Measurements from ENCODE around the gene SORCS2.
A peak's percentile ranks its signal among the peaks of the same experiment; 100 is the strongest.

Gene SORCS2

DNA sequence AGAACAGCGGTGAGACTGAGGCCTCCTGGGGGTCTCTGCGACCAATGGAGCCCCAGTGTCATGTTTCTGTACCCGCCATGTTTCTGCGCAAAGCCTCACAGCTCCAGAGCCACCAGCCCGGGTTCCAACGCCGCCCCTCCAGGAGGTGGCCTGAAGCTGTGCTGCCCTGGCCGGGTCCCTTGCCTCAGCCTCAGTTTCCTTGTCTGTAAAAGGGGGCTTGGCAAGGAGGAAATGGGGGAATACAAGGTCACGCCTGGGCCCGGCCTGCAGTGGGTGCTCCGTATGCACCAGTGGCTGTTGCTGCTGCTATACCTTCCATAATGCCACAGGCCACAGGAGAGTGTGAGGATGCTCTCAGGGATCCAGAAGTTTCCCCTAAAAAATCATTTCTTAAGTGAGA is 517.8 kb downstream of the SORCS2 start:
- no peak for DNase-seq

- DNase-seq, result no peak
Observed at GRCh38 chr4:7710576-7711306, 518.4 kb downstream of the SORCS2 start.

DNA sequence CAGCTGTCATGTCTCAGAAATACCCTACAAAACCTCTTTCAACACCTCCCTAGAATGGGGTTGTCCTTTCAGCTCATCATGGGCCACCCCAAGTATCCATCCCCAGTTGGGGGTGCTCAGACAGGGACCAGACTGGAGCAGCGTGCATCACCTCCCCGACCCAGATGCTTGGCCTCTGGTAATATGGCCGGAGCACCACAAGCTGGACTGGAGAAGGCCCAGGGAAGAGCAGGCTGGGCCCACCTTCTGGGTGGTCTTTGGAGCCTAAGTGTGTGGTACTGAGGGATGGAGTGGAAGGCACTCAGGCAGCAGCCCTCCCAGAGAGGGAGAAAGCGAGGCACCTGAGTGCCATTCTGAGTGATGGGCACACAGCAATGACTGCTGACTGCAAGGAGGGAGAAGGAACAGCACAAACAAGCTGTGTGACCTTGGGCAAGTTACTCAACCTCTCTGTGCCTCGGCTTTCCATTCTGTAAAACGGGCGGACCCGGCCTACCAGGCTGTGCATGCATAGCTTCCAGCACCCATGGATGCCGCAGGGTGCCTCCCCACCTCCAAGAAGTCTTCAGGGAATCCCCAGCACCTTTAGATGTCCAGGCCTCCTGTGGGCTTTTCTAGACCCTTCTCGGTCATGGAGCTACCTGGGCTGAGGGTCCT is 519.1 kb downstream of the SORCS2 start:
- DNase-seq, result no peak

GRCh38 chr4:7712021-7712671 is 519.8 kb downstream of the SORCS2 start:
- DNase-seq, result no peak

- no peak for DNase-seq
Observed at GRCh38 chr4:7713757-7714156, 521.4 kb downstream of the SORCS2 start.

DNA sequence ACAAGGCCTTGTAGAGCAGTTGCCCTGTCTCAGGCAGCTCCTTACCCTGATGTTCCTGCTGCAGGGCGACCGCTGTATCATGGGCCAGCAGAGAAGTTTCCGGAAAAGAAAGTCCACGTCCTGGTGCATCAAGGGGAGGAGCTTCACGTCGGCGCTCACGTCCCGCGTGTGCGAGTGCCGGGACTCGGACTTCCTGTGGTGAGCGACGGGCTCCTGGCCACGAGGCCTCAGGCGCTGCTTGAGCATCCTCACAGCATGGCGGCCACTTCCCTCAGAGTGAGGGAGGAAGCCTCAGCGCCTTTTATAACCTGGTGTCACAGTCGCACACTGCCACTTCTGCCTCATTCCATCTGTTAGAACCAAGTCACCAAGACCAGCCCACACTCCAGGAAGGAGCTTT is 521.8 kb downstream of the SORCS2 start:
- no peak for DNase-seq

GRCh38 chr4:7714738-7715137 is 522.4 kb downstream of the SORCS2 start:
- DNase-seq, result no peak

- no peak for DNase-seq
Observed at GRCh38 chr4:7715271-7716009, 523.1 kb downstream of the SORCS2 start.

DNA sequence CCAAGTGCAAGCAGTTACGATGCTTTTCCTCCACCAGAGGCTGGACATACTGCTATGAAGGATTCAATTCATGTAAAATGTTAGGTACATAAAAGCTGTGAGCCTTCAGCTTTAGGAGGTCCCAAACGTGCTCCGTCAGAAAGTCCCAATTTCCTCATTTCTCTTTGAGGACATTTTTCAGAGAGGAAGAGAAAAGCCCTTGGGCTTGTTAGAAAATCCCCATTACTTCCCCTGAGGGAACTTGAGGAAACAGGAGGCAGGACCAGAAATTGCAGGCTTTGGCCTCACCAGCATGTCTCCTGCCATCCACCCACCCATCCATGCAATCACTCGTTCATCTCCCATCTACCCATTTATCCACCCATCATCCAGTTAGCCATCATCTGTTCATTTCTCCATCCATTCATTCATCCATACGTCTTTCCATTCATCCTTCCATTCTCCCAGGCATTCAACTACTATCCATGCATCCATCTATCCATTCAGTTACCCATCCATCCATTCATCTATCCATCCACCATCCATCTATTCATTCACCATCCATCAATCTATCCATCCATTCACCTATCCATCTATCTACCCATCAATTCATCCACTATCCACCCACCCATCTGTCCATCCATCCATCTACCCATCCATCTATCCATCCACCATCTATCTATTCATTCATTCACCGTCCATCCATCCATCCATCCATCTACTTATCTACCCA is 523.8 kb downstream of the SORCS2 start:
- no peak for DNase-seq

DNA sequence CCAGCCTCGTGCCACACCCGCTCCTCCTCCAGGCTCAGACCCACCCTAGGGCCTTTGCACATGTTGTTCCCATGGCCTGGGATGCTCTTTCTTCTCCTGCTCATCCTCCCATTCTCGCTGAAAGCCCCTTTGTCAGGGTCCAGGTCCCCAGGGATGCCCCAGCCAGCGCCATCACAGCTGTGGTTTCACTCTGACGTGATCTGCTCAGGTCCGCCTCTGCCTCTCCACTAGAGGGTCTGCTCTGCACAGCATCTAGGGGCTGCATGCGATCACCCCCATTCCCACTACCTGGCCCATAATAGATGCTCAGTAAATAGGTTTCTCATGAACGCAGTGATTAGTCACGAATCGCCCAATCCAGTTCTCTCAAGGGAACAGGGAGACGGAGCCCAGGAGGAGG is 524.8 kb downstream of the SORCS2 start:
- no peak for DNase-seq

DNA sequence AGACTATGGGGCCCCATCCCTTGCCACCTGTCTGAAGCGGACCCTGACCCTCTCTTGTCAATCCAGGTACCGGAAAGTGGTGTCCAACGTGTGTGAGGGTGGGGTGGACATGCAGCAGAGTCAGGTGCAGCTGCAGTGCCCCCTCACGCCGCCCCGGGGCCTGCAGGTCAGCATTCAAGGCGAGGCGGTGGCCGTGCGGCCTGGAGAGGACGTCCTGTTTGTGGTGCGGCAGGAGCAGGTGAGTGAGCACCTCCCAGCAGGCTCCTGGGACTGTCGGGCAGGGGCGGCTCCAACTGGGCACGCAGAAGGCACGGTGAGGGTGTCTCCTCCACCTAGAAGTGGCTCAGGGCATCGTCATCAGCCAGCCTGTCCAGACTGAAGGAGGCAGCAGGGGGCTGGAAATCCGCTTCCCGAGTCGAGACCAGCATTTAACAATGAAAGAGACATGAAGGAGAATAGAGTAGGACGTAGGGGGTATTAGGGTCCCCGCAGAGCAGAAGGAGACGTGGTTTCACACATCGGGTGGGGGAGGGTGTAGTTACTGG is 525.7 kb downstream of the SORCS2 start:
- DNase-seq, result no peak

- DNase-seq, result peak; percentile 75
Observed at GRCh38 chr4:7719354-7720174, 527.2 kb downstream of the SORCS2 start.

DNA sequence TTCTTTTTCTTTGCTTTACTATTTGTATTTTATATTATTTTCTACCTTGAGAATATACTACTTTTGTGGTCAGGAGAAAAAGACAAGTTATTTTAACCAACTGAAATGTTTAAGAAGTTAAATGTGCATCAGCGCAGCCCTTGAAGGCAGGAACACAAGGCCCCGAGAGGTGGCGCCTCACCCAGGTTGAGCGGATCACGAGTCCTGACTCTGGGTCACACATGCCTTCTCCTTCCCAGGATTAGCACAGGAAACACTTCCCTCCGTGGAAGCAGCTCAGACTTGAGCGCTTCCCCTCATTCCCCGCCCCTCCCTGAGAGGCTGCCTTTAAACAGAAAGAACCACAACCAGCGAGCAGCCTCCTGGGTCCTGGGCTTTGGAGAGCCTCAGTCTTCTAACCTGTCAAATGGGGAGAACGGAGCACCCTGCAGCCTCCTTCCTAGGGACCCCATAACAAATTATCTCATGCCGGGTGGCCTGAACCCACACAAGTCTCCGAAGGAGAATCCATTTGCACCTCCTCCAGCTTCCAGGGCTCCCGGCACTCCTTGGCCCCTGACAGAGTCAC is 529.7 kb downstream of the SORCS2 start:
- peak; percentile 14 for DNase-seq

GRCh38 chr4:7722766-7723387 is 530.5 kb downstream of the SORCS2 start:
- no peak for DNase-seq

- no peak for DNase-seq
Observed at GRCh38 chr4:7723625-7724024, 531.3 kb downstream of the SORCS2 start.

GRCh38 chr4:7725951-7726350 is 533.6 kb downstream of the SORCS2 start:
- no peak for DNase-seq

DNA sequence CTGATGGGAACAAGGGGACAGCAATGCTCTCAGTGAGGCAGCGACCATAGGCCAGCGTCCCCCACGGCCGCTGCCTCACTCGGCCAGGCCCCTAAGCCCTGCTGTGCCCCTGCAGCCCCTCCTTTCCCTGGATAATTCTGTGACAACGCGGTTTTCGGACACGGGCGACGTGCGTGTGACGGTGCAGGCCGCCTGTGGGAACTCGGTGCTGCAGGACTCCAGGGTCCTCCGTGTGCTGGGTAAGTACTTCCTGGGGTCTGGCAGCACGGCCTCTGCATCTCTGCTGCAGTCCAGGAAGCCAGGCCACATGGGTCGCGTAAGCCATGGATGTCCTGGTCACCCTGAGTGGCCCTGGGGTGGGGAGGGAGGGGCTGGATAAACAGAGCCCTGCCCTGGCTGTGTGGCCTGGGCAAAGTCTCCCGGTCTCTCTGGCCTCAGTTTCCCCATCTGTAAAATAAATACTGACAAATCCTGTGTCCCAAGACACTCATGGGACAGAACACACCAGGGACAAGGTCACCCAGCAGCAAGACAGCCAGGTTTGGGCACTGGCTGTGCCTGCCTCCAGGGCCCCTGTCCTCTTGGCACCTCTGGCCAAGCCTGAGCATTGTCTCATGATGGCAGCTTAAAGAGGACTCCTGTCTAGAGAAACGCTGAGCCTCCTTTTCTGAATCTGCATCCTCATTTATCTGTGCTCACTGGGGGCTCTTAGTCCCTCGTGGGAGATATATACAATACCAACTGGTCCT is 534.5 kb downstream of the SORCS2 start:
- DNase-seq, result no peak

DNA sequence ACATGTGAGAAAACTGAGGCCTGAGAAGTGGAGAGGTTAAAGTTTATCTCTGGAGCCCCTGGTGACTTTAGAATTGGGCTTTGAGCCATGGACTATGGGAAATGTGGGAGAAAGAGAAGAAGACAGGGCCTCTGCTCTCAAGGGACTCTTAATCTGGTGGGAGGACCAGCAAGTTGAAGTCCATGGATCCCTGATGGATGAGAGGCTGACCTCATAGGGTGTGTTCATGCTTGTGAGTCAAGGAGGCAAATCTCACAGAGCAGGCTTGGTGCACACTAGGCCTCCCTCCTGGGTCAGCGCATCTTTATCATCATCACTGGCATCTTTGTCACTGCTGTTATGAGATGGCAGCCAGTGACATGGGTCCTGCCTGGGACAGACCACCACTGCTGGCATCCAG is 535.4 kb downstream of the SORCS2 start:
- no peak for DNase-seq

- no peak for DNase-seq
Observed at GRCh38 chr4:7731437-7731836, 539.1 kb downstream of the SORCS2 start.

DNA sequence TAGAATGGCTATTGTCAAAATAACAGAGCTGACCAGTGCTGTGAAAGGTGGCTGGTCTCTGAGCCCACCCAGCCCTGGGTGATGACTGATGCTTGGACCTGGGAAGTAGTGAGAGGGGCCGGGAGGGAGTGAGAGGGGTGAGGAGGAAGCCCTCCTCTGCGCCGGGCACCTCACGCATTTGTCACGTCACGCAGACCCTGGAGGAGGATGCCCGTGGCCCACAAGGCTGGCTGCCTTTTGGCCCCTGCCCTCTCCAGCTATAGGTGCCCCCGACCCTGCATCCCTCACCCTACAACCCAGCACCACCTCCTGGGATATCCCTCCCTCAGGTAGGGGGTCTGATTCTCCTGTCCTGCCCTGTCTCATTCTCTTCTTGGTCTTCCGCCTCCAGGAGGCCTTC is 539.9 kb downstream of the SORCS2 start:
- no peak for DNase-seq

All from CD4-positive, alpha-beta T cell treated with Interleukin-17A for 4 hours (primary cell).